HG03060 (cell line): Measurements from ENCODE around the gene SH2D5.

Experiments used
- ATAC-seq: cut with Tn5 transposase; IDR thresholded peaks from one replicate; pipeline ENCODE4 v1.9.1; 2021; ENCODE audit warnings: low read depth, moderate number of reproducible peaks; ENCODE audit not compliant: unreplicated experiment

SH2D5 gene

GRCh38 chr1:20670936-20671335 lies 61.6 kb downstream of the SH2D5 start:
- ATAC-seq, result no peak
